AML-193 (cell line): ENCODE data around the gene NRK.
"Not testable (repeated sequence)": the region's sequence is repeated elsewhere in the genome, so short reads cannot be mapped to it uniquely, and the experiment has no call there.

Source experiments
- DNase-seq, 2 experiments: peaks; one replicate each; lab custom pipeline; 2025; lab: John Stamatoyannopoulos, UW

Gene NRK

DNA sequence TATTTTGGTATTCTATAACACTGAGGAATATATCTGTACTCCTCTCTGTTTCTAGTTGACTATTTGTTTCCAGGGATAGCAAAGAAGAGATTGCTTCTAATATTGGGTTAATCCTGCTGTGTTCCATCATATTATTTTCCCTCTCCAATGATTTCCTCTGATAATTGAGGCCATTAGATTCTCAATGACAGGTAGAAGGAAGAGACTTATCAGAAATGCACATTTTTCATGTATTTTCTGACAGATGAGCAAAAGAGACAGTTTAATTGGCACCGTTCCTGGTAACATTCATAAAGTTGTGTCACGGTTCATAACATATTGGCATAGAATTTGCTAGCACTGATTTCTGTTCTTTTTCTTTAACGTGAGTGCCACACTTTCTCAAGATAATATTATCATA, 58.2 kb downstream of the NRK start:
- no peak for DNase-seq

DNA sequence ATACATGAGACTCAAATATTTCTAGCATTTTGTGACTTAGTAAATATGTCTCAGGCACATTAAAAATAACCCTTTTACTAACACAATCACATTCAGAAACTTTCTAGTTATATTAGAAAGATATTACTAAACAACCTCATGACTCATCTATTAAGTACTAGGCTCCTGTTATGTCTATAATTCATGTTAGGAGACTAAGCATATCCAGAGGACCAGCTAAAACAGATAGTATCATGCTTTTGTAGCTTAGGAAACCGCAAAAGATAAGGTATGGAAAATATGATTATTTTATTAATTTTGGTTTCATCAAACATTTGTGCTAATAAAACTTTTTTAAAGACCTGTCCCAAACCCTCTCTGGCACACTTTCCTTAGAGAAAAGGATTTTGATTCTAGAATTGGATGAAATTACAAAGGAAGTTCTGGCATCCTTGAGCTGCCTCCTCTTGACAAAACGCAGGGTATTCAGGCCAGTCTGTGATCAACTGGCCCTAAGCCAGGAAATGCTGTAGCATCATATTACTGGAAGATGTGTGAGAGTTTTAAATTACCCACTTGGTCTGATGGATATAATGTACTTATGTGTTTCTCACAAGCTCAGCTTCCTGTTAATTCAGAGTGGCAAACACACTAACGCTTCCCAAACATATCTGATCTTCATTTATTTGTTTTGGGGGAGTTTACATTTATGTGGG, 60.4 kb downstream of the NRK start:
- DNase-seq = no peak

DNA sequence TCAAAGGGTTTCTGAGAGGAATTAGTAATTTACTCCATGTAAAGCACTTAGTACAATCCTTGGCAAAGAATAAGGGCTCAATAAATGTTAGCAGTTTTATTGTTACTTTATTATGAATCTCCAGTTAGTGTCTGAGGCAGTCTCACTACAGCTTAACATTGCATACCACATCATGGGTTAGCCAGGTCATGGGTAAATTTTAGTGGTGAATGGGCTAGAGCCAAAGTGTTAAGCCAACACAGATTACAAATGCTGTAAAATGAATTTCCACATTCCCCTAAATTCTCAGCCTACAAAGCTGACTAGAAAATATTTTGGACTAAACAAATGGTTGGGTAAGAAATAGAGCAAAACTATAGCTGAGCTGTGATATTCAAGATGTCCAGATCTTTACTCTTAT, 72.4 kb downstream of the NRK start:
- DNase-seq = no peak

DNA sequence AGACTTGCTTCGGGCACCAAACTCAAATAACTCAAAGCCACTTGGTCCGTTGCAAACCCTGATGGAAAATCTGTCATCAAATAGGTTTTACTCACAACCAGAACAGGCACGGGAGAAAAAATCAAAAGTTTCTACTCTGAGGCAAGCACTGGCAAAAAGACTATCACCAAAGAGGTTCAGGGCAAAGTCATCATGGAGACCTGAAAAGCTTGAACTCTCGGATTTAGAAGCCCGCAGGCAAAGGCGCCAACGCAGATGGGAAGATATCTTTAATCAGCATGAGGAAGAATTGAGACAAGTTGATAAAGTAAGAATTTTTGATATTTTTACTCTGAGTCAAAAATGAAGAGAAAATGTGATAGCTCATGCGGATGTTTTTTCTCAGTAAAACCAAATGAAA, 87.2 kb downstream of the NRK start:
- no peak for DNase-seq

DNA sequence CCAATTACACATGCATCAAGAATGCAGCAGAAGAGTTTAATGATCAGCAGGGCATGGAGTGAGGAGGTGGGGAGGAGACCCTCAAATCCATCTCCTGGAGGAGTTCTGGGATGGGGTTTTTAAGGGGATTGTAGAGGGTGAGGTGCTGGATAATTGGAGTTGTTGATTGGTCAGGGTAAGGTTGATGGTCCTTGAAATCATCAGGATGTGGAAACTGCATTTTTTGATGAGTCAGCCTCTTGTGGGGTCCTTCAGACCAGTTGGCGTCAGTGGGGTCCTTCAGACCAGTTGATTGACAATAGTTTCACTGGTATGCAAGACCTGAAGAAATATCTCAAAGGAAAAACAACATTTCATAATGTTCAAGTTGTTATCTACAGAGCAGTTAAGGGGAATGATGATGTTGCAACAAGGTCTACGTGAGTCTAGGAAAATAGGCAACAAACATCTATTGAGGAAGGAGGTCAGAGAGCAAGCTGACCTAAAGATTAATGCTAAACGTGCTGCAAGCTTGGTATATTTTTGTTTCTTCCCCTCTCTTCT, 88.3 kb downstream of the NRK start:
- DNase-seq = no peak

DNA sequence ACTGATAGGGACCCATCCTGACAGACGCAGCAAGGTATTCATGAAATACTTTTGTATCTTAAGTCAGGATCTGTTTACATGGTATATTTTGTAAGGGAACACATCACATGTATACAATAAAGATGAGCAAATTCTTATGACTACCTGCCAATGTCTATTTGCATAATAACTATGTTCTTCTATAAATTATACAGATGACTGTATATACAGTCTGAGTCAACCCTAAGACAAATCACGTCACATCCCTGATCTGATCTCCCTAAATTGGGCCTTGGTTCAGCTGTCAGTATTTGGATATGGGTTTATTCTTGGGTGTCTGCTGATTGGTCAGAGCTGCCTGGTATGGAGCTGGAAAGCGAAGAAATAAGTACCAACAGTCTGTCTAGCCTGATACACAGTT, 122.9 kb downstream of the NRK start:
- no peak for DNase-seq

DNA sequence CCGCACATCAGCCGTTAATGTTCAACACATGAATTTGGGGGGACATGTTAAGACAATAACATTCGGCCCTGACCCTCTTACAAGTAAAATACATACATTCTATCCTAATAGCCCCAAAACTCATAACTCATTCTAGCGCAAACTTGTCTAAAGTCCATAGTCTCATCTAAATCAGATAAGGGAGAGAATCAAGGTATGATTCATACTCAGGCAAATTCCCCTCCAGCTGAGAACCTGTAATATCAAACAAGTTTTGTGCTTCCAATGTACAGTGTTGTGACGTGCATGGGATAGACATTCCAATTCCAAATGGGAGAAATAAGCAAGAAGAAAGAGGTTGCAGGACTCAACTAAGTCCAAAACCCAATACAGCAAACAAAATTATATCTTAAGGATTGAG, 147.1 kb downstream of the NRK start:
- DNase-seq = no peak

DNA sequence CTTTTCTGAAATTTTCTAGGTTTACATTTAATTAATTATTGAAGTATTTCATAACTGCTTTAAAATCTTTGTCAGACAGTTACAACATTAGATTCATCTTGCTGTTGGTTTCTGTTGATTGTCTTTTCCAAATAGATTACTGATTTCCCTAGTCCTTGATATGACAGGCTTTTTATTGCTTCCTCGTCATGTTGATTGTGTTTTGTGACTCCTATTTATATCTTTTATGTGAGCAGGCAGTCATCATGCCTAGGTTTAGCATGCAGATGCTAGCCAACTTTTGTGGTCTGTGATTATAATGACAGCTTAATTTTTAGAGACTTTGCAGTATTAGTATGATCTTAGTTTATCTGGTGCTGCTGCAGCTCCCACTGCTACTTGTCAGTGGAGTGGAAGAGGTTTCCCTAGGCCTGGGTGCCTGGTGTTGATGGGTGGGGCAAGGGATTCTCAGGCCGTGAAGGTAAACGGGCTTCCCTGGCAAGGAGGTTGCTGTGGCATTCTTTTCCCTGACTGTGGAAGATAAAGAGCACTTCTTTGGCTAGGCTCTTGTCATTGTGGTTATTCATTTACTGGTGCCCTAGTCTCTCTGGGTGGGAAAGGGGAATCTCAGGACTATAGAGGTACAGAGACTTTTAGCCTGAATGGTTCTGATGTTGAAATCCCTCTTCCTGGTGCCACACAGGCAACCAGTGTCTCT, 150.5 kb downstream of the NRK start:
- no peak for DNase-seq

DNA sequence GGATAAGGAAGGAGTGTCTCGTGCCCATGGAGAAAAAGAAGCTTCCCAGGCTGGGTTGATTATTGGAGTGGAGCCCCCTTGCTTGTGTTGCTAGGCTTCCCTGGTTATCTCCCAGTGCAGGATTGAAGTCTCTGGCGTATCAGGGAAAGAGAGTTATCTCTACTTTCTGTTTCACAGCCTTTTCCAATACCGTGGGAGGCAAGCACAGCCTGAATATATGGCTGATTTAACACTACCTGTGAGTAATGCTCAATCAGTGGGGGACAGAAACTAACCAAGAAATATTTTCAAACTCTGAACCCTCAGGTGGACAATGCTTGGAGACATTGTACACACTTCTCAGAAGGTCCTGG, 151.0 kb downstream of the NRK start:
- no peak for DNase-seq

DNA sequence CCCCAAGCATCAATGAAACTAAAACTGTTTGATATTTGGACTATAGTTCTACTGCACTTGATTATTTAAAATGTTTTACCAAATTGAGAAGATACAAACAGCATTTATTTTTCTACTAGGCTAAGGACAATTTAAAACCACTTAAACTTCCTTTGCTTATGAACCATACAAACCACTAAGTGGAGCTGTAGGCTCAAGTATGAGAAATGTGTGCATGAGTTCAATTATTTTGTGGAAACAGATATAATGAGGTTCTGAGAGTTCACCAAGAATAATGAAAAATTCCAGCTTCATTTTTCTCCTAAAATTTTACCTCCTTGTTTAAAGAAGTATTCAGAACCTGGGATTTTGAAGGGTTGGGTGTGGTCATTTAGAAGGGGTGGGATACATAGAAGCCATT, 153.0 kb downstream of the NRK start:
- no peak for DNase-seq

DNA sequence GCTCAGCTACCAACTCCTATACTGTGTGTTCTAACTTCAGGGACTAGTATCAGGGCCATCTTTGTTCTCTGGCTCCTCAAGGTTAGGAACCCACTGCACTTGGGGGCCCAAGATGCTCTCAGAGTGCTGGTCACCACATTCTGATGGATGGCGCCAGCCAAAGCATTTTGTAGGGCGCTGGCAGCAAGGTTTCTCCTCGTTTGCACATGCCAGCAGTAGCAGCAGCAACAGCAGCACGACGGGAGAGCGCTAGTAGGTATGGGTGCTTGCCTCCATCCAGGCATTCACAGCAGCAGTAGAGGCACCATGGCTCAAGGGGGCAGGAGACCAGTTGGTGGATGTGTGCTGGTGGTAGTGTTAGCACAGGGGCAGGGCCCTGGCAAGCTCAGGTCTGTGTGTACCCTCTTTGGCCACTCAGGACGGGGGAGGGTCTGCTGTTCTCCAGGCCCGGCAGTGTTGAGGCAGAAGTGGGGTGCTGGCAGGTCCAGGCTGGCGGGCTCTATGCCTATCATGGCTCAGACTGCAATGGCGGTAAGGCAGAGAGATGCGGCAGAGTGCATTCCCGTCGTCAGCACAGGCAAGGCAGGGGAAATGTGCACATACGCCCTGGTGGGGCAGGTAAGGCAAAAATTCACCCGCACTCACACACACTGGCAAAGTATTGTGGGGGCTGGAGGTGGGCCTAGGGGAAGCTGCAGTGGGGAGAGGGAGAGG, 159.6 kb downstream of the NRK start:
- DNase-seq = no peak

DNA sequence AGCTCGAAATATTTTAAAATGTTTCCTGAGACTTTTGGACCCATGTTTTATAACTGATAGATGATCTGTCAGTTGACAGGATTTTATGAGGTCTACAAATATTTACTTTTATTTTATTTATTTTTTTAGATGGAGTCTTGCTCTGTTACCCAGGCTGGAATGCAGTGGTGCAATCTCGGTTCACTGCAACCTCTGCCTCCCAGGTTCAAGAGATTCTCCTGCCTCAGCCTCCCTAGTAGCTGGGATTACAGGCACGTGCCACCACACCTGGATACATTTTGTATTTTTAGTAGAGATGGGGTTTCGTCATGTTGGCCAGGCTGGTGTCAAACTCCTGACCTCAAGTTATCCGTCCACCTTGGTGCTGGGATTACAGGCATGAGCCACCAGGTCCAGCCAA, 166.1 kb downstream of the NRK start:
- DNase-seq = not testable (repeated sequence)

DNA sequence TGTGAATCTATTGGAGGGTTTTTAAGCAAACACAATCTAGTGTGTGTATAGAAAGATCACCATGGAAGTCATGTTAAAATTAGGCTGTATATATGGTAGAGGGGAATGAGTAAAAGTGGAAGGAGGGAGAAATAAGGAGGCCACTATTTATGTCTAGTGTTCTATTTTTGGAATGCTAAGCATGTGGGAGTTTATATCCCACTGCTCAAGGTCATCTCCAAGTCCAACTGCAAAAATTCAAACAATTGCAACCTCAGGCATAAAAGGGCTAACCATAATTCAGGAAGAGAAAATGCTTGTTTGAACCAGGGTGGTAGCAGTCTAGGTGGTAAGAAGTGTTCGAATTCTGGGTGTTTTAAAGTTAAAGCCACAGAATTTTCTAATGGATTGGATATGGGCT, 177.0 kb downstream of the NRK start:
- DNase-seq = no peak

DNA sequence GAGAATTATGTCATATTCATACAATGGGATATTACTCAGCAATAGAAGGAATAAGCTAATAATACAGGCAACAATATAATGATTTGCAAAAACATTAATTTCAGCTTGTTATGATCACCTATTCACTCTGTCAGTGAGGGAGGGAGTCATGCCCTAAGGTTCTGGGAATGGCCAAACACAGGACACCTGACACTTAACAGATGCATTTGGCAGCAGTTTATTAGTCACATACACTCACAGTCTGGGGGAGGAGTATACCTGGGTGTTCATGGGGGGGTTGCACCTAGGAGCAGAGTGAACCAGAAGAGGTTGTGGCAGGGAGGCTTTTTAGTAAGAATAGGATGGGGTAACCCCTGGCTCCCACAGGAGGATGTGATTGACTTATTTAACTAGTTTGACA, 177.9 kb downstream of the NRK start:
- DNase-seq = no peak

DNA sequence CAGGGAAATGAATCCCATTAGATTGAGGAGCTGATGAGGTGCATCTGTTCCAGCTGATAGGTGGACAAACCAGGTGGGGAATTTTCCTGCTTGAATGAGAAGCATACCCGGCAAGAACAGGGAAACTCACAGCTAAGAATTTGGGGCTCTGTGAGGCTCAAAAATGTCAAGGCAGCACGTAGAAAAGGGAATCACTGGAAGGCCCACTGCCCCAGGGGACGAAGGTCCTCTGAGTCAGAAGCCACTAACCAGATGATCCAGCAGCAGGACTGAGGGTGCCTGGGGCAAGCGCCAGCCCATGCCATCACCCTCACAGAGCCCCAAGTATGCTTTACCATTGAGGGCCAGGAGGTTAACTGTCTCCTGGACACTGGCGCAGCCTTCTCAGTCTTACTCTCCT, 178.3 kb downstream of the NRK start:
- not testable (repeated sequence) for DNase-seq

DNA sequence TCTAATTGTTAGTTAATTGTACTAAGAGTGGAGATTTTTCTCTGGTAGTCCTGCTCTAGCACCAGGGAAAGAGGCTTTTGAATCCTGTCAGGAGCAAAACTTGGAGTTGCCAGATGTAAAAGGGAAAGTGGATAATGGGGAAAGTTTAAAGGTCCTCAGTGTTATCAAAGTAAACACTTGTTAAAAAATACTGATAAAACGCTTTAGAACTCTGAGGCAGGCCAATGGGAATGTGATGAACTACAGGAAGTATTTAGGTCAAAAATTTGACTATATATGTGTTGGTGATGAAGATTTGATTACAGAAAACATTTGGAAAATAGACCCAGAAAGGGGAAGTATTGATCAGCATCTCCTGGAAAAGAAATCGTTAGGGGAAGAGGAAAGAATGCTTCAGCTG, 183.3 kb downstream of the NRK start:
- no peak for DNase-seq

DNA sequence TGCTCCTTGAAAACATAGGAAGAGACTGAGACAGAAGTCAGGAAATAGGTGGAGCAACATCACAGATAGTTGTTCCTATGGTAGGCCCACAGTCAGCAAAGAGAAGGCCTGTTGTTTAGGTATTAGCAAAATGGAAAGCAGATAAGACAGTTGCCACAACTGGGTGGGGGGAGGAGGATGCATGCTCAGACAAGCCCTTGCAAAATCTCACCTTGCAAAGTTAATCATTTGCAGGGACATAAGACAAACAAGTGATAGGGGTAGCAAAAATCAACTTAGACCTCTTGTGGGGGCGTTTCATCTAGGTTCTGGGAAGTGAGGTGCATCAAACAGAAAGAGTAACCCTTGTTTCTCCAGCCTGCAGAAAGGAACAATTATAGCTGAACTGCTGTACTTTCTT, 185.5 kb downstream of the NRK start:
- DNase-seq = no peak
